Measurements from ENCODE around the gene HIP1R.

Gene HIP1R

GRCh38 chr12:122835750-122836026 is 431 bp downstream of the HIP1R start:
- DNase-seq, result no peak

- DNase-seq, result no peak
Observed at GRCh38 chr12:122836027-122836921, 1.0 kb downstream of the HIP1R start.

- no peak for DNase-seq
Observed at GRCh38 chr12:122837306-122838265, 2.3 kb downstream of the HIP1R start.

GRCh38 chr12:122838841-122839240 is 3.6 kb downstream of the HIP1R start:
- DNase-seq, result no peak

- no peak for DNase-seq
Observed at GRCh38 chr12:122839907-122840554, 4.8 kb downstream of the HIP1R start.

GRCh38 chr12:122840580-122841513 is 5.6 kb downstream of the HIP1R start:
- DNase-seq, result no peak

- DNase-seq, result no peak
Observed at GRCh38 chr12:122841544-122842321, 6.5 kb downstream of the HIP1R start.

GRCh38 chr12:122842505-122843405 is 7.5 kb downstream of the HIP1R start:
- DNase-seq, result no peak

GRCh38 chr12:122843455-122843854 is 8.2 kb downstream of the HIP1R start:
- no peak for DNase-seq

GRCh38 chr12:122844366-122844971 is 9.2 kb downstream of the HIP1R start:
- DNase-seq, result no peak

- no peak for DNase-seq
Observed at GRCh38 chr12:122845041-122845864, 10.0 kb downstream of the HIP1R start.

- no peak for DNase-seq
Observed at GRCh38 chr12:122845865-122846621, 10.8 kb downstream of the HIP1R start.

GRCh38 chr12:122846622-122847515 is 11.6 kb downstream of the HIP1R start:
- no peak for DNase-seq

GRCh38 chr12:122847516-122847836 is 12.2 kb downstream of the HIP1R start:
- DNase-seq, result no peak

- no peak for DNase-seq
Observed at GRCh38 chr12:122847921-122848421, 12.7 kb downstream of the HIP1R start.

- DNase-seq, result no peak
Observed at GRCh38 chr12:122848471-122849351, 13.5 kb downstream of the HIP1R start.

Data from NCI-H524 treated with DMSO at 0.1 percent for 48 hours (cell line).